ENCODE results near the gene PTPRR. TPM values are rescaled to one million over a fixed set of nuclear protein-coding genes. Genes with fewer than 3 reads are reported as not detected.
"Not testable (repeated sequence)": the region's sequence is repeated elsewhere in the genome, so short reads cannot be mapped to it uniquely, and the experiment has no call there.

The PTPRR gene
- total RNA-seq, 1 experiment from 2014 or later = 0.46 TPM

- no peak for TF ChIP-seq ATF6 (CRISPR knock-in tag; IDR thresholded peaks at IDR 0.05)
Observed at GRCh38 chr12:70736351-70737133, 184.0 kb downstream of the PTPRR start (continued).

DNA sequence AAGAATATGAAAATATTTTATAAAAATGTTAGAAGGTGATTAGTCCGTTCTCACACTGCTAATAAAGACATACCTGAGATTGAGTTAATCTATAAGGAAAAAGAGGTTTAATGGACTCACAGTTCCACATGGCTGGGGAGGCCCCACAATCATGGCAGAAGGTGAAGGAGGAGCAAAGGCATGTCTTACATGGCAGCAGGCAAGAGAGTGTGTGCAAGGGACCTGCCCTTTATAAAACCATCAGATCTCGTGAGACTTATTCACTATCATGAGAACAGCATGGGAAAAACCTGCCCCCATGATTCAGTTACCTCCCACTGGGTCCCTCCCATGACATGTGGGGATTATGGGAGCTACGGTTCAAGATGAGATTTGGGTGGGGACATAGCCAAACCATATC lies 185.3 kb downstream of the PTPRR start:
- H3K4me3 Mint-ChIP-seq; H3K27ac Mint-ChIP-seq; DNase-seq (ENCODE audit: low spot score); H3K4me1 Mint-ChIP-seq; ATAC-seq; H3K27me3 Mint-ChIP-seq (ENCODE audit: low read depth); POLR2A ChIA-PET: not testable (repeated sequence)
- CTCF ChIA-PET = interaction anchor here (2.1 kb wide), 1 partner anchor 115 kb away, joined by 25 read pairs; no protein-coding TSS in a partner anchor
- H3K9me3 Mint-ChIP-seq = peaks cover 15% of the 10 kb centered on the region
- peaks cover 11% of the 10 kb centered on the region for H3K36me3 Mint-ChIP-seq

DNA sequence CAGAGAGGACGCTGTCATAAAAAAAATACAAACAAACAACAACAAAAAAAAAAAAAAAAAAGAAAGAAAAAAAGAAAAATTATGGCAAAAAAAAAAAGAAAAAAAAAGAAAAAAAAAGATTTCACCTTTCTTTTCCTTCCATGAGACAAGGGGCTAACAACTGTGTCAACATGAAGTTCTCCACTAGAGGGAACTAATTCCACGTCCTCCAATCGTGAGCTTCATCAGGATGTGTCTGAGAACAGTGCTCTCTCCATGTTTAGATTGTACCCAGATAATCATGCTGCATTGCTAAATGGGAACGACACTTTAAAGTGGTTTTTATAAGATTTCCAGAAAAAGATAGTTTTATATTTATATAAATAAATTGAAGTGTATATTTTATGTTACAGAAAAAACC lies 187.2 kb downstream of the PTPRR start:
- H3K9me3 Mint-ChIP-seq = peaks cover 15% of the 10 kb centered on the region
- no peaks in the 10 kb centered on the region for H3K4me1 Mint-ChIP-seq
- DNase-seq (ENCODE audit: low spot score) = no peak
- no peak overlapping the region for H3K4me3 Mint-ChIP-seq
- peak; percentile 87 for ATAC-seq
- ChIA-PET CTCF (interaction anchor here (0.6 to 3.0 kb wide), 25 partner anchors 9 to 1921 kb away, joined by 3 to 25 read pairs (median 3); no protein-coding TSS in a partner anchor), POLR2A (no interaction called here)
- peaks cover 11% of the 10 kb centered on the region for H3K36me3 Mint-ChIP-seq
- H3K27me3 Mint-ChIP-seq (ENCODE audit: low read depth) = no peaks in the 10 kb centered on the region; the same call in 1 of the 2 replicates
- no peak overlapping the region for H3K27ac Mint-ChIP-seq
- TF ChIP-seq CTCF (IDR thresholded peaks at IDR 0.05) = peak; percentile 66
- TF ChIP-seq, protein P1, sequence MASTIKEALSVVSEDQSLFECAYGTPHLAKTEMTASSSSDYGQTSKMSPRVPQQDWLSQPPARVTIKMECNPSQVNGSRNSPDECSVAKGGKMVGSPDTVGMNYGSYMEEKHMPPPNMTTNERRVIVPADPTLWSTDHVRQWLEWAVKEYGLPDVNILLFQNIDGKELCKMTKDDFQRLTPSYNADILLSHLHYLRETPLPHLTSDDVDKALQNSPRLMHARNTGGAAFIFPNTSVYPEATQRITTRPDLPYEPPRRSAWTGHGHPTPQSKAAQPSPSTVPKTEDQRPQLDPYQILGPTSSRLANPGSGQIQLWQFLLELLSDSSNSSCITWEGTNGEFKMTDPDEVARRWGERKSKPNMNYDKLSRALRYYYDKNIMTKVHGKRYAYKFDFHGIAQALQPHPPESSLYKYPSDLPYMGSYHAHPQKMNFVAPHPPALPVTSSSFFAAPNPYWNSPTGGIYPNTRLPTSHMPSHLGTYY (CRISPR knock-in tag; IDR thresholded peaks at IDR 0.05) = no peak

DNA sequence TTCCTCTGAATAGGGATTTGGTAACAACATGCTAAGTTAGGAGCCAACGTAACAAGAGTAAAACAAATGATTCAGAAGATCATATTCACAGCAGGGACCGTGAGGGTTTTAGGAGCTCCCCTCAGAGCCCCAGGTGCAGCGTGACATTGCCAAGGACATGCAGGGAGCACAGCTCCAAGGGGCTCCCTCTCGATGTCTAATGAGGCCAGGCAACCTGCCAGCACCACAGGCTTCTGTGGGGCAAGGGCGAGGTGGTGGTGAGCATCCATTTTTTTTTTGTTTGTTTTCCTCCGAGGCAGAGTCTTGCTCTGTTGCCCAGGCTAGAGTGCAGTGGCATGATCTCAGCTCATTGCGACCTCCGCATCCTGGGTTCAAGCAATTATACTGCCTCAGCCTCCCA lies 188.3 kb downstream of the PTPRR start:
- no peaks in the 10 kb centered on the region; the same call in 1 of the 2 replicates for H3K27me3 Mint-ChIP-seq (ENCODE audit: low read depth)
- H3K4me1 Mint-ChIP-seq = no peaks in the 10 kb centered on the region
- peaks cover 15% of the 10 kb centered on the region for H3K9me3 Mint-ChIP-seq
- ChIA-PET POLR2A (no interaction called here), CTCF (interaction anchor here (1.5 to 3.0 kb wide), 2 partner anchors 282 to 852 kb away, joined by 4 to 21 read pairs; no protein-coding TSS in a partner anchor)
- H3K4me3 Mint-ChIP-seq = no peak overlapping the region
- H3K27ac Mint-ChIP-seq = no peak overlapping the region
- DNase-seq (ENCODE audit: low spot score) = no peak
- peaks cover 11% of the 10 kb centered on the region for H3K36me3 Mint-ChIP-seq
- TF ChIP-seq ATF2 (CRISPR knock-in tag; IDR thresholded peaks at IDR 0.05; ENCODE audit: borderline replicate concordance, low read depth) = no peak
- no peak for TF ChIP-seq RELA (CRISPR knock-in tag; IDR thresholded peaks at IDR 0.05; ENCODE audit: borderline replicate concordance)
- no peak for TF ChIP-seq E2F5 (CRISPR knock-in tag; IDR thresholded peaks at IDR 0.05)
- TF ChIP-seq ESRRA (CRISPR knock-in tag; IDR thresholded peaks at IDR 0.05; ENCODE audit: borderline replicate concordance) = no peak
- ATAC-seq = no peak

Data from WTC11 (cell line).